Eye (tissue), 1 donor: Measurements from ENCODE around the gene UQCRC2.
"Not testable (repeated sequence)": the region's sequence is repeated elsewhere in the genome, so short reads cannot be mapped to it uniquely, and the experiment has no call there.

Experiments
- DNase-seq: peaks from one replicate; pipeline ENCODE4 v3.0.0-alpha.2; 2015

The UQCRC2 gene

DNA sequence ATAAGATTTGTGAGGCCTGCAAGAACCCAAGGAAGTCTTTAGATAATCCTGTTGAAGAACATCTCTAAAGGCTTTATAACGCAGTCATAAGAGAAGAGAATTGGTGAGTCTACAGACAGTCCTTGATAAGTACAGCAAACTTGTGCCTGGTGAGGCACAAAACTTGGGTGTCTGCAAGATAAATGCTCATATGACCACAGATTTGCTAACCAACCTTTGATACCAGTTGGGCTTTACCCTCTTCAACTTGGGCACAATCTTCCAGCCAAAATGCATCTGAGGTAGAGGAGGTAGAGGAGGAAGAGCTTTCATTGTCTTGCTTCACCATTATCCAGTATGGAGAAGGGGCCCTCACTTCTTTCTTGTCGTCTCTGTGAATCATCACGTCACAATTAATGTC lies 30.9 kb downstream of the UQCRC2 start:
- DNase-seq, result no peak

- DNase-seq, result no peak
Observed at GRCh38 chr16:21985524-21985923, 32.4 kb downstream of the UQCRC2 start.

- no peak for DNase-seq
Observed at GRCh38 chr16:21986692-21987246, 33.6 kb downstream of the UQCRC2 start.

DNA sequence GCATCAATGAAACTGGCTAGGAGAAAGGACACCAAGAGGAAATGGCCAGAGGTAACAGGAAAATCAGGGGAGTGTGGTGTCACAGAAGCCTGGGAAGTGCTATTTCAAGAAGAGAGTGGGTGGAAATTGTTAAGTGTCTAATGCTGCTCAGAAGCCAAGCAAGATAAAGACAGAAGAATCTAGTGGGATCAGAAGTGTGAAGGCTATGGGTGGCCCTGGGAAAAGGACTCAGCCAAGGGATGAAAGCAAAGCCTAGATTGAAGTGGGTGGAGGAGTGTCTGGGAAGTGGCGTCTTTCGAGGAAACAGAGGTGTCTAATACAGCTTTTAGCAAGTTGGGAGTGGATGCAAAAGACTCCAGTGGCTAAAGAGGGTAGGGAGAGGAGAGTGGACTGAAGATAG lies 34.3 kb downstream of the UQCRC2 start:
- DNase-seq, result no peak

- no peak for DNase-seq
Observed at GRCh38 chr16:21989133-21989532, 36.0 kb downstream of the UQCRC2 start.

DNA sequence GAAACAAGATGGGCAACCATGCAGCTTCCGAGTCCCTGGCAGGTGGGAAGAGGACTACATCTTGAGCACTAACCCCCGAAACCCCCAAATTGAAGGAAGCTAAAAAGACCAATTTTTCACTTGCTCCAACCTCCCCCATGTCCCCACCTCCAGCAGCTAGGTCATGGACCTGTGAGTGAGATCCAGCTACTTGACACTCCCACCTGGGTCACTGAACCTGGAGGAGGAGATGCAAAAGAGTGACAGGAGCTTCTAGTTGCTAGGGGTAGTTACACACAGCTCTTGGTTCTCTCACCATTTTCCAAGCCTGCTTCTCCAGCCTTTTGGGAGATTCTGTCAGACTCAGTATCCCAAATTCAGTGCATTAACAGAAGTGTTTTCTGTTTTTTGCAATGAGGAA lies 36.6 kb downstream of the UQCRC2 start:
- no peak for DNase-seq

- no peak for DNase-seq
Observed at GRCh38 chr16:21990381-21990944, 37.3 kb downstream of the UQCRC2 start.

- no peak for DNase-seq
Observed at GRCh38 chr16:21991621-21992020, 38.5 kb downstream of the UQCRC2 start.

GRCh38 chr16:21994856-21995465 lies 41.8 kb downstream of the UQCRC2 start:
- DNase-seq, result no peak

DNA sequence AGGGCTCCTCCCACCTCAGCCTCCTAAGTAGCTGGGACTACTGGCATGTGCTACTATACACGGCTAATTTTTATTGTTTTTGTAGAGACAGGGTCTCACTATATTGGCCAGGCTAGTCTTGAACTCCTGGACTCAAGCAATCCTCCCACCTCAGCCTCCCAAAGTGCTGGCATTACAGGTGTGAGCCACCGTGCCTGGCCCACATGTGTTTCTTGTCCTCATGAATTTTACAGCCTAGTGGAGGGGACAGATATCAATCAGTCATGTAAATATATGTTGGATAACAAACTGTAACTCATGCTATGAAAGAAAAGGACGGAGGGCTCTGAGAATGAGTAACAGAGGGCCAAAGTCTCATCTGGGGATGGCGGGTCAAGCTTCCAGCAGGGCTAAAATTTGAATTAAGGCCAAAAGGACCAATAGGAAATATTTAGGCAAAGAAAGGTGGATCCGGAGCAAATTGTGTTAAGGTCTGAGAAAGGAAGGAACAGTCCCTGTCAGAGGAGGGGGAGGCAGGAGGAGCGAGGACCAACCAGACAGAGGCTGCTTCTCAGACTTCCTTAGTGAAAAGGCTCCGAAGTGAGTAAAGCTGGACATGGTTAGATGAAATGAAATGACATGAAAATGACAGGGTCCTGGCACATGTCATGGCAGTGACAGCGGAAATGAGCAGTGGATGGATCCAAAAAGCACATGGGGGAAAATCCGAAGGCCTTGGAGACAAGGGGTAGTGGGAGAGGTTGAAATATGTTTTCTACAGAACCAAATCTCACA lies 43.9 kb downstream of the UQCRC2 start:
- no peak for DNase-seq

DNA sequence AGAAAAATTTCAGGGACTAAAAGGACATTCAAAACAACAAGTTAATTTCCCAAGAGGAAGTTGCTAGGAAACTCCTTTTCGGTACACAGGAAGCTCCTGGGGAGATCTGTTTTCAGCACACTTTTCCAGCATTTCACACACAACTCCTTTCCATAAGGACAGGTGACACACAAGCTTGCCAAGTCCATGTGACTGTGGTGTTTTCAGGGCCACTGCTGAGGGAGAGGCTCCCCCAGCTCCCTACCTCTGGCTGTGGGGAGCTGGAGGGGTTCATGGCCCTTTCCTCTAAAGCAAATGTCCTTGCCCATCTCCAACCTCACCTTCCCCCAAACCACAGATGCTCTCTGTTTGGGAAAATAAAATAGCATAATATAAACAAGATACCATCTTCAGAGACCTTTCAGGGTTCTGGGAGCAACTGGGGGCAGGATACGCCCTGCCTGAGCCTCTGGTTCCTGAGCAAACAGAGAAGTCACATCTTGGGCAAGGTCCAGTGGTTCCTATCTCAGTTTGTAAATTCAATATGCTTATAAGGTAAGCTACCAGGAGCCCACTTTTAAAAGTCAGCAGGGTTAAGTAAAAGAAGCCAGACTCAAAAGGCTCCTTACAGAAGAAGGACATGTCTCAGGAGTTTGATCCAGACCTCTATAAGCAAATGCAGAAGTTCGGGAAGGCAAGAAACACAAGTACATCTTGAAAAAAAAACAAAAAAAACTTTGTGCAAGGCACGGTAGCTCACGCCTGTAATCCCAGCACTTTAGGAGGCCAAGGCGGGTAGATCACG lies 44.7 kb downstream of the UQCRC2 start:
- no peak for DNase-seq

DNA sequence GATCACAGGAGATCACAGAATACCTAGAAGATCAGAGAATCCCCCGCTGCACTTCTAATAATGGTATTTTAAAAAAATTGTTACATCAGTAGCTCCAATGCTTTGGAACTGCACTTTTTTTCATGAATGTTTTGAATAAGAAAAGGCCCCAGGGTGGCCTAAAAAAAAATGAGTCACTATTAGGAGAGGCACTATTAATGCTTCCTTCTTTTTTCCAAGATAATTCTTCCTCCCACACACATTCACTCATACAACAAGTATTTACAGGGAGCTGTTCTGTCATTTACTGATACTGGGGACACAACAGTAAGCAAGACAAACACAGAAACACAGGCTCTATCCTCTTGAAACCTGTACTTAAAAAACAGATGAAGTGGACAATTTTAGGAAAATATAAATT lies 48.4 kb downstream of the UQCRC2 start:
- no peak for DNase-seq

DNA sequence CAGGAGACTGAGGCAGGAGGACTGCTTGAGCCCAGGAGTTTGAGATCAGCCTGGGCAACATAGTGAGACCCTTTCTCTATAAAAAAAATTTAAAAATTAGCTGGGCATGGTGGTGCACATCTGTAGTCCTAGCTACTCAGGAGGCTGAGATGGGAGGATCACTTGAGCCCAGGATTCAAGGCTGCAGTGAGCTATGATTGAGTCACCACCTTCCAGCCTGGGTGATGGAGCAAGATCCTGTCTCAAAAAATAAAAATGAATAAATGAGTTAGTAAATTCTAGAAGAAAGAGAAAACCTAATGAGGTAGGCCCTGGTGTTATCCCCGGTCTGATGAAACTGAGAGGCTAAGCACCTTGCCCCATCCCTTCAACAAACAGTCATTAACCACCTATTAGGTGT lies 48.9 kb downstream of the UQCRC2 start:
- DNase-seq, result not testable (repeated sequence)

DNA sequence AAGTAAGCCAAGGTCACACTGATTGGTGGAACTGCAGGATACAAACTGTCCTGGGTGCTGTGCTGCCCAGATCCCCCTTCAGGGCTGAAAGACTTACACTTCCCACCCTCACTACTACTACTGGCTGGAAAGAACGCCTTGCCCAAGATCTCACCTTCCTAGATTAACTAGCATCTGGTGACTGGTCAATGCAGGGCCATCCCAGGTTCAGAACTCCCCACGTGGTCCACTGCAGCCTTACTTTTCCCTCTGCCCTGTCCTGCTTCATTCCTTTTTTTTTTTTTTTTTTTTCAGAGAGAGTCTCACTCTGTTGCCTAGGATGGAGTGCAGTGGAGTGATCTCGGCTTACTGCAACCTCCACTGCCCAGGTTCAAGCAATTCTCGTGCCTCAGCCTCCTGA lies 50.0 kb downstream of the UQCRC2 start:
- no peak for DNase-seq

- no peak for DNase-seq
Observed at GRCh38 chr16:22004341-22004740, 51.2 kb downstream of the UQCRC2 start.

DNA sequence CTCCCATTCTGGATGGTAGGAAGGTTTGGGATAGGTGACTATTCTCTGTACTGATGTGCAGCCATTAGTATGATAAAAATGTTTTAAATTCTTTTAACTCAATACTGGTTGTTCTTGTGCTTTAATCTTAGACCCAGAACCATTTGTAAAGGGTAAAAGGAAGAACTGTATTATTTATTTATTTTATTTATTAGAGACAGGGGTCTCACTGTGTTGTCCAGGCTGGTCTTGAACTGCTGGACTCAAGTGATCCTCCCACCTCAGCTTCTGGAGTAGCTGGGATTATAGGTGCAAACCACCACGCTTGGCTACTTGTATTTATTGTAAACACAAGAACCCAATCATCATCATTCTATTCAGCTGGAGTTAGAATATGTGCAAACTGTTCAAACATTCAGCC lies 52.6 kb downstream of the UQCRC2 start:
- DNase-seq, result no peak

DNA sequence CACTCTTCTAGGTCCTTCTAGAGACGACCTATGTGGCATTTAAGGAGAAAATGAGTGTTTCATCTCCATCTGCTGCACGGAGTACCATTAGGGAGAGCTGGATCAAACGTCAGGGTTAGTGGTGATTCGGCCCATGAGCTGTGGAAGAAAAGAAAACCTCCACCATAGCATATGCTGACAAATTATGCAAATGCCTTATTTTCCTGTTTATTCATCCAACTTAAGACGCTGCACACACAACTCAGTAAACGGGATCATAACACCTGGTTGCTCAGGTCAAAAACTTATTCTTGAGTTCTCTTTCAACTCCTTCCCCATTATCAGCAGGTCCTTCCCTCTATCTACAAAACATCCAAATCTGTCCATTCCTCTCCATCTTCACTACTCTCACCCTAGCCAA lies 53.5 kb downstream of the UQCRC2 start:
- no peak for DNase-seq

DNA sequence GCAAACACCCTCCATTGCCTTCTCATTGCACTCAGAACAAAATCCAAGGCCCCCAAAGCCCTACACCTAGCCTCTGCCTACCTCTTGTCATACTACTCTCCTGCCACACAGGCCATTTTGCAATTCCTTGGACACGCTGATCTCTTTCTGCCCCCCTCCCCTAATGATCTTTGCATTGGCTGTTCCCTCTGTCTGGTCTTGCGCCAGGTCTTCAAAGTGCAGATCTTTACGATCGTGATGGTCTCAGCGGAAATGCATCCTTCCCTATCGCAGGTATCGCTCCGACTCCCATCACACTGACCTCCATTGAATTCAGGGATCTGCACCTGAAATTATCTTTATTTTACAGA lies 54.0 kb downstream of the UQCRC2 start:
- DNase-seq, result no peak

GRCh38 chr16:22007509-22008214 lies 54.5 kb downstream of the UQCRC2 start, which contains the start of gene MOSMO:
Gene MOSMO (plus strand): TSS chr16:22008111. CDS start chr16:22008302, 191 bp downstream.
- peak; percentile 78 for DNase-seq

DNA sequence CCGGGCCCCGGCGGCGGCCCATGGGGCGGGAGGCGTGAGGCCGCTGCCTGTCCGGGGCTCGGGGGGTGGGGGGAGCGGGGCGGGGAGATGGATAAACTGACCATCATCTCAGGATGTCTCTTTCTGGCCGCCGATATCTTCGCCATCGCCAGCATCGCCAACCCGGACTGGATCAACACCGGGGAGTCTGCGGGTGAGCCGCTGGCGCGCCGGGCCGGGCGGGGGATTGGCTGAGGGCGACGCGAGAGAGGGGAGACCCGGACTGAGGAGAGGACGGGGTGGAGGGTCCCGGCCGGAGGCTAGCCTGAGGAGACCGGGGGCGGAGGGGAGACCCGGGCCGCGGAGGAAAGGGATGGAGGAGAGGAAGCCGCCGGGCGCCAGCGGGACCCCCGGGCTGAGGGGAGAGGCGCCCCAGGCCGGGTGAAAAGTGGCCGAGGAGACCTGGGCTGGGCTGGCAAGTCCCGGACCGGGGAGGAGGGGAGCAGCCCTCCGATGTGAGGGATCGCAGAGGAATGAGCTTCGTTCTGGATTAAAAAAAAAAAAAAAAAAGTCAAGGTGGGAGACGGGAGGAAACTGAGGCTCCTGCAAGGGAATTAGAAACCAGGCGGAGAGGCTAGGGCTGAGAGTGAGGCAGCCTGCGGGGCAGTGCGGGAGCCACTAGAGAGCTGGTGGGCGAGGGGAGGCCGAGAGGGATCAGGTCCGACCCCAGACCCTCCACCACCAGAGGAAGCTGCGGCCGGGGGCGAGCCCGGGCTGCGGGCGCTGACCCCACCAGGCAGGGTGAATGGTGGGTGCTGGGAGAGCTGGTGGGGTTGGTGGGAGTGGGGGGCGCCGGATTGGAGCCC lies 55.3 kb downstream of the UQCRC2 start:
- DNase-seq, result peak; percentile 68

DNA sequence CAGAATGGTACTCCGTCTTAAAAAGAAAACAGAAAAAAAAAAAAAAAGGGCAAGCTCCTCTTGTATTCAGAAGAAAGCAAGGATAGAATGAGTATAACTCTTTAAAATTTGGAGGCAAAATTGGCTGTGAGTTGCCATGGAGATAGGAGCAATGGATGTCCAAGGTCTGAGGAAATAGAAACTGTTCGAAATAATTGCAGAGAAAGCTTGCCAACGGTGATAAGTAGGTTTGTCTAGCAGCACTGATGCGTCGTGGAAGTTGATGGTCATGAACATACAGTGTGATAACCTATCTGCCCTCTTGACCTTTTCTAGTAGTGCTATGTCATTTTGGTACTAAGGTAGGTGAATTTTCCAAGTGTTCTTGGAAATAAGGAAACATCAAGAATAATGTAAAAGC lies 57.7 kb downstream of the UQCRC2 start:
- DNase-seq, result no peak

- no peak for DNase-seq
Observed at GRCh38 chr16:22012241-22012640, 59.1 kb downstream of the UQCRC2 start.
